HG03103 (cell line): Measurements from ENCODE around the gene B4GALT1.

Experiments used
- ATAC-seq: cut with Tn5 transposase; IDR thresholded peaks from one replicate; pipeline ENCODE4 v1.9.1; 2021; ENCODE audit warnings: low read depth; ENCODE audit not compliant: unreplicated experiment

B4GALT1 gene, protein sequence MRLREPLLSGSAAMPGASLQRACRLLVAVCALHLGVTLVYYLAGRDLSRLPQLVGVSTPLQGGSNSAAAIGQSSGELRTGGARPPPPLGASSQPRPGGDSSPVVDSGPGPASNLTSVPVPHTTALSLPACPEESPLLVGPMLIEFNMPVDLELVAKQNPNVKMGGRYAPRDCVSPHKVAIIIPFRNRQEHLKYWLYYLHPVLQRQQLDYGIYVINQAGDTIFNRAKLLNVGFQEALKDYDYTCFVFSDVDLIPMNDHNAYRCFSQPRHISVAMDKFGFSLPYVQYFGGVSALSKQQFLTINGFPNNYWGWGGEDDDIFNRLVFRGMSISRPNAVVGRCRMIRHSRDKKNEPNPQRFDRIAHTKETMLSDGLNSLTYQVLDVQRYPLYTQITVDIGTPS

DNA sequence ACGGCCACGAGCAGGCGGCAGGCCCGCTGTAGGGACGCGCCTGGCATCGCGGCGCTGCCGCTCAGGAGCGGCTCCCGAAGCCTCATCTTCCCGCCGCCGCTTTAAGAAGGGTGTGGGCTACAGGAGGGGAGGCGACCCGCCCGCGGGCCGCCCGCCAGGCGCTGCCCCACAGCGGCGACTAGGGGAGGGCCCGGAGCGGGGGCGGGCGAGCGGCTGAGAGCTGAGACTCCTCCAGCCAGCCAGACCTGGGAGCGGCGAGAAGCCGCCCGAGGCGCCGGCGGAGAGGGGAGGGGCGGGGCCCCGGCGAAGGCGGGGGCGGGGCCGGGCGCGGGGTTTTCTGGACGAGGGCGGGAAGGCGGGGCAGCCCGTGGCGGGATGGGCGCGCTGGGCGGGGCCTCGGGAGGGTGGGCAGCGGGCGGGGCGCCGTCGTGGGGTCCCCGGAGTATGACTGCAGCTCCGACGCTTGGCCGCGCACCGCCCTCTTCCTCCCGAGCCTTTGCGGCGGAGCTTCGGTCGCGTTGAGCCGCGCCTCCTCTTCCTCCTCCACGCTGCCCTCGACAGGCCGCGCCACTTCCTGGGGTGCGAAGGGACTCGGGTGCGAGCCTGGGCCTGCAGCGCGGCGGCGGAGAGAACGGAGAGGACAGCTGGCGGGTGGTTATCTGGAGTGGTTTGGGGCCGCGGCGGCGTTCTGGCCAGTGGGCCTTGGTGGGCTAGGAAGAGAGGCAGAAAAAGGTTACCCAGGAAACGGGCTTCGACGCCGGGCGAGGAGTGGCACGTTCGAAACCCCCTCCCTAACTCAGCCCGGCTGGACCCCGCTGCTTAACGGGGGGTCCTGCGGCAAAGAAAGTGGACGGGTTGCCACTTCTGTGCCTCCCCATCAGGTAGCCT, at the start of gene B4GALT1:
TSS of gene B4GALT1 (minus strand) at position 253 of the 888 bp plus-strand sequence. CDS start at position 86, 167 bp downstream.
- ATAC-seq = peak; percentile 57

DNA sequence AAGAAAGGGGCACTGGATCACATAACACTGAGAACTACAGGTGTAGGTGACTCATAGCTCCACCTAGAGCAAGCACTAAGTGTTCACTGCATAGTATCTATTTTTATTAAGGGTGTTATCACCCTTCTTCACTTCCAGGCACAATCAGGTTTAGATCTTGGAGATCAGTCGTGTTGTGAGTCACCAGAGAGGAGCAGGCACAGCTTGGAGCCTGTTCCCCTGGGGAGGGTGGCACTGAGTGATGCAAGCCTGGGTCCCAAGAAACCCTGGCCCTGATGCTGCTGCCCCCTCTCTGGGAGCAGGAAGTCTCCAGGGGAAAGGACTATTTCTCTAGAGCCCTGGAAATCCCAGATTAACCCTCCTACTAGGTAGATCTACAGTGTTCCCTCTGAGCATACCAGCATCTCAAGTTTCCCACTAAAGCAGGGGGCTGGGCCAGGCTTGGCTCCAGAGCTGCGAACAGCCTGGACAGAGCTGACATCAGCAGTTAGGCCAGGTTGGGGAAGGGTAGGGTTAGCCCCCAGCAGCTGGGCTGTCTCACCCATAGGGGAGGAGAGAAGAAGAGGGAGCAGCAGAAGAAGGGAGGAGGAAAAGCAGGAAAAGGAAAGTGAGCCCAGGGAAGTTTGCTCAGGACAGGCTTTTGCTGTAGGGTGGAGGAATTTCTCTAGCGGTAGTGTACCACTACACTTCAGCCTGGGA, 44.7 kb upstream of the B4GALT1 start:
- ATAC-seq = no peak

DNA sequence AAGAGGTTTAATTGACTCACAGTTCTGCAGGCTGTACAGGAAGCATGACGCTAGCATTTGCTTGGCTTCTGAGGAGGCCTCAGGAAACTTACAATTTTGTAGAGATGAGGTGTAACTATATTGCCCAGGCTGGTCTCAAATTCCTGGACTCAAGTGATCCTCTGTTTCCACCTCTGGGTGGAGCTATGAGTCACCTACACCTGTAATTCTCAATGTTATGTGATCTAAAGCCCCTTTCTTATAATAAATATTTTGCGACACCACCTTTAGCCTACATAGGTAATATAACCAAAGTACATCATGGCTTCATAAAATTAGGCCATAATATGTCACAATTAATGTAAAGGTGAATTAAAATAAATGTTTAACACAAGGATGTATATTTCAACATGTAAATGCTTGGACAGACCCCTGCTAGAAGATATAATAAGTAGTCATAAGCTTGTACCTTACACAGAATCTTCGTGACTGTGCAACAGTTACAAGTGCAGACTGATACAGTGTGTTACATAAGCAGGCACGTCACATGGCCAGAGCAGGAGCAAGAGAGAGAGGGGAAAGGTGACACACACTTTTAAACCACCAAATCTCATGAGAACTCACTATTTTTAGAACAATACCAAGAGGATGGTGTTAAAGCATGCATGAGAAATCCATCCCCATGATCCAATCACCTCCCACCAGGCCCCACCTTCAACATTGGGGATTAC, 43.0 kb upstream of the B4GALT1 start:
- no peak for ATAC-seq

DNA sequence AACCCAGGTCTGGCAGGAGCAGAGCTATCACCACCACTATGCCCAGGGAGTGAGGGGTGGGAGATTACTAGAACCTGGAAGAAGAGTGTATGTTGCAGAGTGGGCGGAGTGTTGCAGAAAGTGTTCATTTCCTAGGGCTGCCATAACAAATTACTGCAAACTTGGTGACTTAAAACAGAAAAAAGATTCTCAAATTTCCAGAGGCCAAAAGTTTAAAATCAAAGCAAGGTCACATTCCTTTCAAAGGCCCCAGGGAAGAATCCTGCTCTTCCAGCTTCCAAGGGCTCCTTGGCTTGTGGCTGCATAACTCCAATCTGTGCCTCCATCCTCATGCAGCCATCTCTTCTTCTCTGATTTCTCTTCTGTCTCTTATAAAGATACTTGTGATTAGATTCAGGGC, 42.3 kb upstream of the B4GALT1 start:
- ATAC-seq = no peak

DNA sequence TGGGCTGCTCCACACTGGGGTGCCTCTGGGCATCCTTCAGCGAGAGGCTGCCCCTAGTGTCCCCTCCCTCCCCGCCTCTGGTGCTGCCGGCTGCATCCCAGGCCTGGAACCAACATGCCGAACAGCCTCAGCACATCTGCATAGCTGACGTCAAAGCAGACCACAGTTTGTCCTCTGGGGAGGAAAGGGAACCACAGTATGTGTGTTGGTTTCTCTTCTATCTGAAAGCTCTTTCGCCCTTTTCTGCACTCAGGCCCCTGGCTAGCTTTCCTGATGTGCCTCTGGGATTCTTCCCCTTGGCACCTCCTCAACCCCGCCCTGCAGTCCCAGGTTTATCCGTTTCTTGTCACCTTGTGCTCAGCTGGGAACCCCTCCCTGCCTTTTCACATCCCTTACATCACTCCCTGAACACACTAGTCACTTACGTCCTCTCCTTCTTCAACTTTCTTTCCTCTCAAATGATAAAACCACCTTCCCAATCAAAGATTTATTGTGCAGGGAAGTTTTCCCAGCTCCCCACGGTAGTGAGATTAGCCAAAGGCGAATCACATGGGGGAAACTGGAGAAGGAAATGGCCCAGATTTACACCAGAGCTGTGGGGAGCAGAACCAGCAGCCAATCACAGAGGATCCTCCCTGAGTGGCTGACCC, 35.5 kb upstream of the B4GALT1 start:
- ATAC-seq = peak; percentile 98

DNA sequence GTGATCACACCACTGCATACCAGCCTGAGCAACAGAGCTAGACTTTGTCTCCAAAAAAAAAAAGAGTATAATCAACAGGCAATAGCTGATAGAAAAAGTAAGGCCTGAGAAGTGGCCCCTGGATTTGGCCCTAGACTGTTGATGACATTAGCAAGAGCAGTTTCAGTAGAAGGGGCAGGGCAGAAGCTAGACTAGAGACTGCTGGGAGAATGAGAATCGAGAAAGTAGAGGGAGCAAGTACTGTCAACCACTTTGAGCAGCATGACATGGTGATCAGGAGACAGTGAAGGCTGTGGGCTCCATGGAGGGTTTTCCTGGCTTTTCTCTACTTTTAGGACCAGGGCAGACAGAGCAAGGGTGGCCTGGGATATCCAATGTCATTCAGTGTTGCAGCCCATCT, 34.9 kb upstream of the B4GALT1 start:
- peak; percentile 44 for ATAC-seq

DNA sequence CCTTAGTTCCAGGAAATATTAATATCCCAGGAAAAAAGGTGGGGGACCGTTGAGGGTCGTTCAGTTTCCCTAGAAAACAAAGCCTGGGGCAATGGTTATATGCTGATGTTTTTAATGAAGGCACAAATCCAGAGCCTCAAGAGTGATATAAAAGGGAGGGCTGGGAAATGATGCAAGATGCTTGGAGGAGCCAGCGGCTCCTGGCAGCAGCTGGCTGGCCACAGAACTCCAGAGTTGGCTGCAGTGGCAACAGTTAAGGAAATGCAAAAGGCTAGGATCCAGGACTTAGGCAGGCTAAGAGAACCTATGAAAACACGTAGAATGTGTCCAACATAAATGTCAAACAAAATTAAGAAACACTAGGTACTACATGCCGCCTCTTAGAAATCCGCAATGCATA, 31.0 kb upstream of the B4GALT1 start:
- no peak for ATAC-seq

DNA sequence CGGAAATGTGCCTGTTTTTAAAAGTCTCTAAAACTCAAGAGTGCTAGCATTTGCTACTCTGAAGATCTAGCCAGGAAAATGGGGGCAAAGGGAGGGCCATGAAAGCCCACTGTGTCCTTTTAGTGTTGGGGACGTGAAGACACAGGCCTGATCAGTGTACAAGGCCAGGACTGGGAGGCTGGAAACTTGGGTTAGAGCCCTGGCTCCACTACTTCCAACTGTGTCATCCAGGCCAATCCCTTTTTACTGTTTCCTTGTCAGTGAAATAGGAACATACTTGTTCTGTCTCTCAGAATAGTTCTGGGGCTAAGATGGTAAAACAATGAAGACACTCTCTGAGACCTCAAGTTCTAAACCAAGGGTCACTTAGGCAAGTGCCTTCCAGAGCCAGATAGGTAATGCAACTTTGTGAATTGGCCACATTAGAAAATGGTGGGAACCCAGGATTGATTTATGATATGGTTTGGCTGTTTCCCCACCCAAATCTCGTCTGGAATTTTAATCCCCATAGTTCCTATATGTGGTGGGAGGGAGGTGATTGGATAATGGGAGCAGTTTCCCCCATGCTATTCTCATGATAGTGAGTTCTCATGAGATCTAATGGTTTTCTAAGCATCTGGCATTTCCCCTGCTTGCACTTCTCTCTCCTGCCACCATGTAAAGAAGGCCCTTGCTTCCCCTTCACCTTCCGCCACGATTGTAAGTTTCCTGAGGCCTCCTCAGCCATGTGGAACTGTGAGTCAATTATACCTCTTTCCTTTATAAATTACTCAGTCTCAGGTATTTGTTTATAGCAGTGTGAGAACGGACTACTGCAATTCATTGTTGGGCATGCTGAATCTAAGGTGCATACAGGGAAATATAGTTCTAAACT, 30.4 kb upstream of the B4GALT1 start:
- no peak for ATAC-seq

DNA sequence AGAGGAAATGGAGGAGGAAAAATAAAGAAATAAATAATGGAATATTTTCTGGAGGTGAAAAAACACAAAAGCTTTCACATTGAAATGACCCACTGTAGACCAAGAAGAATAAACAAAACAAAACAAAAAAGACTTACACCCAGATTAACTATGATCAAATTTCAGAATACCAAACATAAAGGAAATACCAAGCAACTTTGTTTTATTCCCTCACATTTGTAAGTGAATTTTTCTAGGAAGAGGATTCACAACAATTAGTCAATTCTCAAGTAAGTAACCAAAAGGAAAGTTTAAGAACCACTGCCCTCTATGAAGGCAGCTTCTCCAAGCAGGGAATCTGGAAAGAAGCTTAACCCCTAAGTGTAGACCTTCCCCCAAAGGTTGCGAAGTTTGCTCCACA, 29.6 kb upstream of the B4GALT1 start:
- no peak for ATAC-seq

DNA sequence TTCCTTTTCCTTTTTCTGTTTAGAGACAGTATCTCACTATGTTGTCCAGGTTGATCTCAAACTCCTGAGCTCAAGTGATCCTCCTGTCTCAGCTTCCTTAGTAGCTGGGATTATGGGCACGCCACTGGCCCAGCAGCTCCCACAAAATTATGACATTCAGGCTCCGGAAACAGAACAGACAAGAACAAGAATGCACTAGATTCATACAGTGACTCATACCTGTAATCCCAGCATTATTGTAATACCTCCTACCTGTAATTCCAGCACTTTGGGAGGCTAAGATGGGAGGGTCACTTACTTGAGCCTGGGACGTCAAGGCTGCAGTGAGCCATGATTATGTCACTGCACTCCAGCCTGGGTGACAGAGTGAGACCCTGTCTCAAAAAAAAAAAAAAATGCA, 26.7 kb upstream of the B4GALT1 start:
- ATAC-seq = no peak

DNA sequence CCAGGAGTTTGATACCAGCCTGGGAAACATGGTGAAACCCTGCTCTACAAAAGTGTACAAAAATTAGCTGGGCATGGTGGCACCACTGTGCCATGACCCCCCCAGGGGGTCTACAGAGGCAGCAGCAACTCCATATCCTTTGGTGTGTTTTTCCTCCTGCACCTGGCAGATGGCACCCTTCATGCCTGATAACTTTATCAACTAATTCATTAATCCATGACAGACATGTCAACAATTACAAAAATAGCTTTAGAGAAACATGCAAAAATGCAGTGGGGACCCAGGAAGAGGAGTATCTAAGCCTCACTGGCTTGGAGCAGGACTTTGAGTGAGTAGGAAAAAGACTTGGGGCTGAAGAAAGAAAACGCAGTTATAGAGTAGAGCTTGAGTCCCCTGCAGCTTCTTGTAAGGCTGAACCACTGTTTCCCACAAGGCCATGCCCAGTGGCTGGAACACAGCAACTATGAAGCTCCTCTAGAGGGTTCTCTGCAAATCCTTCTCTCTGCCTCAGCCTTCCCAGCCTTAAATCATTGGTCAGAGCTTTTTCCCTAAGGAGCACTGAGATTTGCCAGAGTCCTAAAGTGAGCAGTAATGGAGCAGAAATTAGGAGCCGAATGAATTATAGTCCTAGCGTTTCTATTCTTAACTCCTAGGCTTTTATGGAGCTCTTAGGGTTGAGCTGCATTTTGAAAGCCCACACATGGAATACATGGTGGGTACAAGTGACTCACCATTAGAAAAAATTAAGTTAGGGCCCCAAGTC, 25.5 kb upstream of the B4GALT1 start:
- no peak for ATAC-seq

DNA sequence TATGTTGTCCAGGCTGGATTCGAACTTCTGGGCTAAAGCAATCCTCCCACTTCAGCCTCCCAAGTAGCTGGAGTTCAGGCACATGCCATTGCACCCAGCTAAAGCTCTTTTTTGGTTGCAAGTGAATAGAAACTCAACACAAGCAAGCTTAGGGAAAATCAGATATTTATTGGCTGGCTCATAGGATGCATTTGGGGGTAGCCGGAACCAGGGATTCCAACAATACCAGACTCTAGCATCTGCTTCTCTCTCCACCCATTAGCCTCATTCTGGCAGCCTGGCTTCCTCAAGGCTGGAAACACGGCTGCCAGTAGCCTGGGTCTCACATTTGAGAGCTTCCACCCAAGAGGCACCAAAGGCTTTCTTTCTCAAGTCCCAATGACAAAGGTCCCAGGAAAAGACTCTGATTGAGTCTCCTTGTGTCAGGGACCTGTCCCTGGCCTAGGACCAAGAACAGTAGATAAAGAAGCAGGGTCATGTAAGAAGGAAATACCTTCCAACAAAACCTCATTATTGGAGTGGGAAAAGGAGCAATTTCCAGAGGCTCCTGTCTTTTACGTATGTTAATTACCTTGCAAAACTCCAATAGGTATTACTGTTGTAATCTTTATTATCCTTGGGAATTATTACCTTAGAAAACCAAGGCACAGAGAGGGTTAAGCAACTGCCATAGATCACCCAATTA, 23.0 kb upstream of the B4GALT1 start:
- no peak for ATAC-seq

DNA sequence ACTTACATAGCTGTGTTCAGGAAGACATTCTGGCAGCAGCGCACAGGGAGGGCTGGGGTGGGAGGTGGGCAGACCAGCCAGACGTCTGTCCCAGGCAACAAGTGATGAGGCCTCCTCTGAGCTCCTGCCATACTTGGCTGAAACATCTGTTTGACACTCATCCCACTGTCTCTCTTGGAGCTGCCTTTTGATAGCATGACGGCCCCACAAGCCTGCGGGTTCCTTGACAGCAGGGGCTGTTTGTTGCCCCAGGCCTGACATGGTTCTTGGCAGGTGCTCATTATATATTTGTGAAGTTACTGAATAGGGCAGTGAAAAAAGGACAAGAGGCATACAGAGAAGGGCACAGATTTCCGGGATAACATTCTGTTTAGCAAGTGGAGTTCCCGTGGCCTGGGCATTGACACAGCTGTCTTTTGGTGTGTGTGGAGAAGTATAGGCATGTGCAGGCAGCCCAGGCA, 22.2 kb upstream of the B4GALT1 start:
- ATAC-seq = no peak

DNA sequence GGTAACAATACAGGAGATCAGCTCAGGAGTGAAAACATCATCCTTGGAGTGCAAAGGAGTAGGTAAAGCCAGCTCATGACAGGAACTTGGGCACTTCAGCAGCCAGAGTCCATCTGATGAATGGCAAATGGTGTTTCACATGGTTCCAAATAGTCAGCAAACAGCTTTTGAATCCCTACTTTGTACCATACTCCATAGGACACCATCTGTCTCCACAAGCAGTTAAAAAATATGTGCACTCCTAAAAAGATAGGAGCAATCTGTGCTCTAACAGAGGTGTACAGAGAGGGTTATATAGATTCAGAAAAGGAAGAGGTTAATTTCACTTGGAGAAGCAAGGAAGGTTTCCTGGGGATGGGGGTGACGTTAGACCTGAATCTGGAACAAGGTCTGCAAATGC, 21.6 kb upstream of the B4GALT1 start:
- no peak for ATAC-seq

DNA sequence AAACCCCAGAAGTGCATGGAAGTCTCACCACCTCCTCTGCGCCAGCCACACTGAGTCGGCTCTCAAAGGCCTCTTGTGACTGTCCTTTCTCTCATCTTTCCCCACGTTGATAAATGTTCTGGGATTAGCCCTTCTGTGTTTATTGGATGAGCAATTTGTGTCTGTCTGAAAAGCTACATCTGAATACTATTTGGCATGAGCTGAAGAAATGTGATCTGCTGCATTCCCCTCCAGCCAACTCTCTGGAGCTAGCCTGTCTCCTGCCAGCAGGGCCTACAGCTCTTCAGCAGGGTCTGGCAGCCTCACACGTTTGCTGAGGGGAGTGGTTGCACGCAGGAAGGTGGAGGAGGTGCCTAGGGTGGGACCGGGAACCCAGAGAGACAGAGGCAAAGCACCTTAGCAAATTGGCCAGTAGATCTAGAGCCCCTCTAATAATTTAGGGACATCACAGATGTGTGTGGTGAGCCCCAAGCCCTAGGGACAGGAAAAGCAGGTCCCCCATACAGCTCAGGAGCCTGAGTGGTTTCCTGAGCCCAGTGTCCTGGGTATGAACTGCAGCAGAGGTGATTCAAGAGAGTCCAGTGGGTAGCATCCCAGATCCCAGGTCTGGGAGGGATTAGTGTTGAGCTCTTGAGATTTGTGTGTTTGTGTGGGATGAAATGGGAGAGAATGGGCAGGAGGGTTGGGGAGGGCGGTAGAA, 20.5 kb upstream of the B4GALT1 start:
- ATAC-seq = no peak

DNA sequence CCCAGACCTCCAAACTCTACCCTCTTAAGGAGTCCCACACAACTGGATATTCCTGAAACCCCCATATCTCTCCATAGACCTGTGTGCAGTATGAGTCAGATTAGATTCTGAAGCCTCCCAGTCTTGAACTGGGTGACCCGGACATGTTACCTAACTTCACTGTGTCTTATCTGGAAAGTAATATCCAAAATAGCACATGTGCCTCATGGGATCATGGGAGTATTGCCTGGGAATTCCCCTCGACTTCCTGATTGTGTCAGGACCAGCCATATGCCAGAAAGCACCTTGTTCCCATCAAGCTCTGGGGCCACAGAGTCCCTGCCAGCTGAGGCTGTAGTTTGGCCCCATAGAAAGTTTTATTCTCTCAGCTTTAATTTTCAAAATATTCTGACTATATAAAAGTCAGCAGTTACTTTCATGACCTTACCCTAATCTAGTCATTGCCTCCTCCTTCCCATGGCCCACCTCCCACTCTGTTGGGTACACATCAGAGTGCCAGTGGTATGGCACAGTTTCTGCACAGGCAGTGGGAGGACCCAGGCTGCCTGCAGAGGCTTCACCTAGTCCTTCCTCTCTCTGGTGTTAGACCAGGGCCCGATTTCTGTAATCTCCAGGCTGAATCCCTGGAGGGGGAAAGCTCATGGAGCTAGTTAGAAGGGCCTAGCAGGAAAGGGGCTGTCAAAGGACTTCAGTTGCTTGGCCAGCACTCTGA, 19.5 kb upstream of the B4GALT1 start:
- no peak for ATAC-seq
